ENCODE measurements around the gene KCNAB2.

Gene KCNAB2

GRCh38 chr1:6134741-6135510 is 89.2 kb downstream of the KCNAB2 start:
- no peak for FAIRE-seq

GRCh38 chr1:6136516-6137220 is 91.0 kb downstream of the KCNAB2 start:
- FAIRE-seq, result no peak

- no peak for FAIRE-seq
These were observed 92.1 kb downstream of the KCNAB2 start for GRCh38 chr1:6137758-6138157.

- no peak for FAIRE-seq
These were observed 94.7 kb downstream of the KCNAB2 start for GRCh38 chr1:6140413-6140812.

GRCh38 chr1:6141592-6141991 is 95.9 kb downstream of the KCNAB2 start:
- FAIRE-seq, result no peak

- FAIRE-seq, result no peak
These were observed 96.4 kb downstream of the KCNAB2 start for GRCh38 chr1:6142036-6142621.

GRCh38 chr1:6142734-6143133 is 97.0 kb downstream of the KCNAB2 start:
- FAIRE-seq, result no peak

GRCh38 chr1:6143395-6143794 is 97.7 kb downstream of the KCNAB2 start:
- no peak for FAIRE-seq

- no peak for FAIRE-seq
These were observed 98.5 kb downstream of the KCNAB2 start for GRCh38 chr1:6144175-6144574.

GRCh38 chr1:6144647-6145395 is 99.1 kb downstream of the KCNAB2 start:
- no peak for FAIRE-seq

- no peak for FAIRE-seq
These were observed 99.7 kb downstream of the KCNAB2 start for GRCh38 chr1:6145396-6145750.

GRCh38 chr1:6145864-6146410 is 100.2 kb downstream of the KCNAB2 start:
- FAIRE-seq, result no peak

- FAIRE-seq, result no peak
These were observed 103.0 kb downstream of the KCNAB2 start for GRCh38 chr1:6148497-6149241.

GRCh38 chr1:6149597-6149996 is 103.9 kb downstream of the KCNAB2 start:
- FAIRE-seq, result no peak

- no peak for FAIRE-seq
These were observed 104.6 kb downstream of the KCNAB2 start for GRCh38 chr1:6150006-6150938.
